Colon (tissue), 2 donors: Measurements from ENCODE around the gene KRTAP4-4.
"Not testable (repeated sequence)": the region's sequence is repeated elsewhere in the genome, so short reads cannot be mapped to it uniquely, and the experiment has no call there.

ENCODE experiments used
- FAIRE-seq: peaks from 2 replicates; lab custom pipeline; 2012; peaks lifted over from hg19 to GRCh38; lab: Jason Lieb, UNC
- donor health status: control.
- donor health status: control.

The KRTAP4-4 gene

DNA sequence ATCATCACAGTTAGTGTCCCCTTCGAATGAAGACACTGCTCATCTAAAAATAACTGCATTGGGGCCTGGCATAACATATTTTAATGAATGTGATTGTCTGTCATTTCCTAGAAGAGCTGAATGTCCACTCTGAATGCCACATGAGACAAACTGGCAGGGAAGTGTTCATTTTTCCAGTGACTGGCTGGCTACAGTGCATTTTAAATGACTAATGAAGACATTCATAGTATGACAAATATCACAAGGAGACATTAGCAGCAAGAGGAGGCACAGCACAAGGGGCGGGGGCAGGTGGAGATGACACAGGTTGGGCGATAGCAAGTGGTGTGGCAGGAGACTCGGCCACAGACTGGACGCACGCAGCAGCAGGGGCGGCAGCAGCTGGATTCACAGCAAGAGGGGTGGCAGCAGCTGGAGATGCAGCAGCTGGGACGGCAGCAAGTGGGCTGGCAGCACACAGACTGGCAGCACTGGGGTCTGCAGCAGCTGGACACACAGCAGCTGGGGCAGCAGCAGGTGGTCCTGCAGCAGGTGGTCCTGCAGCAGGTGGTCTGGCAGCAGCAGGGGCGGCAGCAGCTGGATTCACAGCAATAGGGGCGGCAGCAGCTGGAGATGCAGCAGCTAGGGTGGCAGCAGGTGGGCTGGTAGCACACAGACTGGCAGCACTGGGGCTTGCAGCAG, 11.4 kb downstream of the KRTAP4-4 start:
- not testable (repeated sequence) for FAIRE-seq

DNA sequence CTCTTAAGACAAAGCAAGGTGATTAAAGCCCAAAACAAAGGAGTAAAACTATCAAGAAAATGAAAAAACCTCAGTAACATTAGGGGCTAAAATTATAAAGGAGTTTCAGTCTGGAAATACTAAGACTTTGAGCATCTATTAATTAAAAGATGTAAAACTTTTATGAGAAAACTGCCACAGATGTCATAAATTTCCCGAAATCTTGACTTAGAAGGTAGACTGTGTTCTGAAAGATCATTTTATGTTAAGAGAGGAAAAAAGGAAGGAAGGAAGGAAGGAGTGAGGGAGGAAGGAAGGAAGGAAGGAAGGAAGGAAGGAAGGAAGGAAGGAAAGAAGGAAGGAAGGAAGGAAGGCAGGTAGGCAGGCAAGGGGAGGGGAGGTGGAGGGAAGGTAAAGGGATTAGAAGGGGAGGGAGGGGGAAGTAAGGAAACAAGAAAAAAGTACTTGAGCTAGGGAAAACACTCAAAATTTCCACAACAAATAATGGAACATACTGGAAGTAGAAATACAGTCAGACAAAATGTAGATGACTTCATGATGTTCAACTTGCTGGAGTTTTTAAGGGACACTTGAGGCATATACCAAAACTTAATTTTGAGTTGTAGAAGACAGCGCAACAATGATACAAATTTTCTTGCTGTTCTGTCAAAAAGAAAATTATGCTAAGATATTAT, 12.9 kb downstream of the KRTAP4-4 start:
- no peak for FAIRE-seq

DNA sequence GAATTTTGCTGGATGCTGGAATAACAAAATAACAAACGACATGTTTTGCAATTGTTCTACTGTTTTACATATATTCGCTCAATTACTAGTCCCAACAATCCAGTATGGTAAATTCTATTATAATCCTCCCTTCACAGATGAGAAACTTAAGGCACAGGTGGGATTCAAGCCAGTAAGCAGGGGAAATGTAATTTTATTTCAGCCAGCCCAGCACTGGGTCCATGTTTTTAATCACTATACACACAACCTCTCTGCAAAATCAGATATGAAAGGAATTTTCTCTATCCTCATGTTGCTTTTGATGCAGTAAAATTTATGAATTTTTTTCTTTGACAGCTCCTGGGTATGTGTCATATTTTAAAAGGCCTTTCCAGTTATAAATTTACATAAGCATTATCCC, 15.3 kb downstream of the KRTAP4-4 start:
- FAIRE-seq = no peak

DNA sequence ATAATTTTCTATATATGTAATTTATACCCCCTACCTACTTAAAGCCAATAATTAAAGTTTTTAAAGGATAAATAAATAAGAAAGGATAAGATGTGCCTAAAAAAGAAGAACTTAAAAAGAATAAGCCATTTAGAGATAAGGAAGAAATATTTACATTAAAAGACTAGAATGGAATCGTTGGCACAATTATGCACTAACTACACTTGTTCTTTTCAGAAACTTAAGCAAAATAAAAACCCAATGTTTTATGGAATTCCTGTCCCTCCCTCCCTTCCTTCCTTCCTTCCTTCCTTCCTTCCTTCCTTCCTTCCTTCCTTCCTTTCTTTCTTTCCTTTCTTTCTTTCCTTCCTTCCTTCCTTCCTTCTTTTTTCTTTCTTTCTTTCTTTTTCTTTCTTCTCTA, 15.7 kb downstream of the KRTAP4-4 start:
- FAIRE-seq = no peak

DNA sequence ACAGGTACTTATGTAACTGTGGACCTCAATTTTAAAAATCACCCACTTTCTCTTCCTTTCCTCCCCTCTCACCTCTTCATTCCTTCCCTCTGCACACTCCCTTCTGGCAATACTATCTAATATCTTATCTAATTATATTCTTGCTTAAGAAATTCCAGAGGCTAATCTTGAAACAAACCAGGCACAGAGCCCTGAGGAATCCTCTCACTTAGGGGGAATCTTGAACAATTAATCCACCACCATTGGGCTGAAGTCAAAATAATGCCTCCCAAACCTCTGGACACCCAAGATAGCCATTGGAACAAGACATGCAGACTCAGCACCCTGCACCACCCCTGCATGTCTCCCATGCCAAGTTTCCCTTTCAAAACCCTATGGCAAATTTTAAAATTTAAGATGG, 19.2 kb downstream of the KRTAP4-4 start:
- FAIRE-seq = no peak

DNA sequence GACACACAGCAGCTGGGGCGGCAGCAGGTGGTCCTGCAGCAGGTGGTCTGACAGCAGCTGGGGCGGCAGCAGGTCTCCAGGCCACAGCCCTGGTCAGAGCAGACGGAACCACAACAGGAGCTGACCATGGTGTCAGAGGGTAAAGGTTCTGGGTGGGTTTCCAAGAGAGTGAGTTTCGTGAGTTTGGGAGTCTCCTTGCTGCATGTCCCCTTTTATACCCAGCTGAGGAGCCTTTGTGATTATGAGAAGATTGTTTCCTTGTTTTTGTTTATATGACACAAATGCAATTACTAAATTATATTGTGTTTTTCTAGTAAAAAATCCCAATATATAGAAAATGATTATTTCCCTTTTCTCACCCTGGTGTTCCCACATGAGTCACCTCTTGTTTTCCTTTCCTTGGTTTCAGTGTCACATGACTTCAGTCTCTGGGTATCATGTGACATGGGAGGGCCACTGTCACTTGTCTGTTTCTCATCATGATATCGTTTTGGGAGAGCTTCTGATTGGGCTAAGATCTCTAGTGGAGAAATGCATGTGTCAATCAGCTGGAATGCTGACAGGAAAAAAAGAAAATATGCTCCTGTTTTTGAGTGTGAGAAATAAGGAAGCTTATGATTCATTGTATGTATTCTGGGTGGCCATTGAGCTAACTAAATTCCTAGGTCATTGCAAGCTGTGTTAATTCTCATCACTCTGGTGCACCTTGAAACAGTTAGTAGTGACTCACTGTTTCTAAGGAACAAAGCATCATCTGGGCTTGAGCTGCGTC, 20.0 kb downstream of the KRTAP4-4 start, which contains the start of gene KRTAP4-6:
KRTAP4-6 (minus strand) TSS at position 185 of the 772 bp plus-strand sequence; CDS start at position 128, 57 bp downstream.
- no peak for FAIRE-seq

DNA sequence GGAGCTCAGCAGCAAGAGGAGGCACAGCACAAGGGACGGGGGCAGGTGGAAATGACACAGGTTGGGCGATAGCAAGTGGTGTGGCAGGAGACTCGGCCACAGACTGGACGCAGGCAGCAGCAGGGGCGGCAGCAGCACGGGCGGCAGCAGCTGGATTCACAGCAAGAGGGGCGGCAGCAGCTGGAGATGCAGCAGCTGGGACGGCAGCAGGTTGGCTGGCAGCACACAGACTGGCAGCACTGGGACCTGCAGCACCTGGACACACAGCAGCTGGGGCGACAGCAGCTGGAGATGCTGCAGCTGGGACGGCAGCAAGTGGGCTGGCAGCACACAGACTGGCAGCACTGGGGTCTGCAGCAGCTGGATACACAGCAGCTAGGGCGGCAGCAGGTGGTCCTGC, 20.7 kb downstream of the KRTAP4-4 start:
- not testable (repeated sequence) for FAIRE-seq

DNA sequence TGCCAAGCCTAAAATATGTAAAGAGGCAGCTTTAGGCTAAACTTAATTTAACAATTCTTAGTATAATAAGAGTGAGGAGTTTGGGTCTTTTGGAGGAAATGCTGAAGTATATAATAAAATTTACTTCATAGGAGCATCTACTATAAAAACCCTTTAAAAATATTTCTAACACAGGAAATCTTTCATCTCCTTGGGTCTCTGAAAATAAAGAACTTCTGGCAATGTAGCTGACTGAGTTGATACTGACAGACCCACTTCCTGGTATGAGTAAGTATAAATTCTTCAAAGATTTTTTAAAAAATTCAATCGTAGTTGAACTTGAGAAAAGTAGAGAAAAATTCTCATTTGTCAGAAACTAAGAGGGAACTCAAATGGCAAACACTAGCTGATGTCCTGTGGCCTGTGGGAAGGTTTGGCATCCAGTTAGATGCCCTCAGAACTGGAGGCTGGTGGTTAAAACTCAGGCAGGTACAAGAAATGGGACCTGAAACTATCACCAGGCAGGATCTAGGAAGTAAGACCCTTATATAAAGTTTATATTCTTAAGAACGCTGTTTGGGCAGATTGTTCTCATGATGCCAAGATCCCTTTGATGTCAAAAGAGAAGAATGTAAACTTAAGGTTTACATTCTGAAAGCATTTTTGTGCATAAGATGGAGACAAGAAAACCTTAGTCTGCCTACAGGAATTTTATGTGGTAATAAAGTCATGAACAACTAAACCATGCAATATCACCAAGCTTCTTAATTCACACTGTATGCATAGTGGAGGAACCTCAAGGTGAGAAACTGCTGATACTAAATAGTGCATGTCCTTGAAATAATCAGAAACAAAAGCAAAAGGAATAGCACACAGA, 26.4 kb downstream of the KRTAP4-4 start:
- no peak for FAIRE-seq

DNA sequence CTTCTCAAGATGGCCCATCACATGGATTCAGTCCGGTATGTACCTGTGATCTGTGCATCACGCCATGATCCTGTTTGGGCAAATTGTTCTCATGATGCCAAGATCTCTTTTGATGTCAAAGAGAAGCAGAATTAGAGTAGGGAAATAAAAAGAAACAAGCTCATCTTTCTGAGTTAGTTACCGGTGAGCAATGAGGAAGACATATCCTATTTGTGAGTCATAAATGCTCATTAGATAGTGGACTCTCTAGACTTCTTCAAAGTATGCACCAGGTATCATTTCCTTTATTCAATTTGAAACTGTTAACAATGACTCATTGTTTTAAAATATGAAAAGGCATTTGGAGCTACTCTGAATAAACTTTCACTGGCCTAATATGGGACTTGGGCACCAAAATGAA, 28.6 kb downstream of the KRTAP4-4 start:
- FAIRE-seq = no peak

DNA sequence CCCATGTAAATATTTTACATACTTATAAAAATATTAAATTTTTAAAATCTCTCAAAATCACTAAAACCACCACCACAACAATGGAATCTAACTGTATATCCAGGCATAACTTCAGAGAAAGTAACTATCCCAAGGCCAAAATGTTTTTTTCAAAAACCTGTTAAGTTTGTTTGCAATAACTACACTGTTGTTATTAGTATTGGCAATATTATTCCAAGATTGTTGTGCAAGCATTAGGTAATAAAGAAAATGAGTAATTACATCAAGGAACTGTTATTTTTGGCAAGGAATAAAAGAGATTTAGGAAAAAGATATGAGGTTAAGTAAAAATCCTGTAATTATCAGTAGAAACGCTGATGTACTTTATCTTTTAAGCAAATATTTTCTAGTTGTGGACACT, 33.2 kb downstream of the KRTAP4-4 start:
- FAIRE-seq = no peak

DNA sequence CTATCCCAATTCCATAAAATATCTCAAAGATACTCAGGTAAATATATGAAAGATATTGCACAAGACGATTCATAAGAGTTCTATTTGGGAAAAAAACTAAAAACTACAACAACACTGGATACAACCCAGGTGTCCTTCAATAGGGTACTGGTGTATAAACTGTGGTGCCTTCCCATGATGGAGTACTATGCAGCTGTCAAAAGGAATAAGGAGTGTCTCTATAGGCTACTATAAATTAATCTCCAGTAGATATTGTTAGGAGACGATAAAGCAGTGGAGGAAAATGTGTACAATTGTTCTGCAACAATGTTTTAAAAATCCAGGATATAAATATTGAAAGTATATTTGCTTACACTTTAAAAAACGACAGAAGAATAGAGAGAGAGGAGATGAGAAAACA, 34.1 kb downstream of the KRTAP4-4 start:
- no peak for FAIRE-seq

DNA sequence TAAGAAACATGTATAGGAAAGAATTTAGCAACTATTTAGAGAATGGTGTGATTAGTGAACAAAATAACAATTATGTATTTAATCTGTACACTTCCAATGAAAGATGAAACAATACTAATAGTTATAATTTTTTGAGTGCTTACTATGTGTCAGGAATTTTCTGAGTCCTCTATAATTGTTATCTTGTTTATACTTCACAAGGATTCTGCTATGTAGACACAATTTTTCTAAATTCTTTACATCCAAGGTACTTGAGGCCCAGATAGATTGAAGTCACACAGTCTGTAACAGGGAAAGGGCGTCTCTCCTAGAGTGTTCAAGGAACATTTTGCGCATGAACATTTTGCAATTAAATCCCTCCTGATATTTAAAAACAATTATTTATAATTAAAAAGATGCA, 35.5 kb downstream of the KRTAP4-4 start:
- FAIRE-seq = no peak

DNA sequence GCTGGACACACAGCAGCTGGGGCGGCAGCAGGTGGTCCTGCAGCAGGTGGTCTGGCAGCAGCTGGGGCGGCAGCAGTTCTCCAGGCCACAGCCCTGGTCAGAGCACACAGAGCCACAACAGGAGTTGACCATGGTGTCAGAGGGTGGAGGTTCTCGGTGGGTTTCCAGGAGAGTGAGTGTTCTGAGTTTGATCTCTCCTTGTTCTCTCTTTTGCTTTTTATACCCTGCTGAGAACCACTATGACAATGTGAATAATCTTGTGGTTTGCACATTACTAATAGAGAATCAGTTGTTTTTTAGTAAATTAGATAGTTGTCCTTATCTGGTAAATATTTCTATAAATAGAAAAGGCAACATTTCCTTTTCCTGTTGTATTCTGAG, 36.6 kb downstream of the KRTAP4-4 start, which contains the start of gene KRTAP4-12:
KRTAP4-12 (minus strand) TSS at position 192 of the 381 bp plus-strand sequence; CDS start at position 132, 60 bp downstream.
- not testable (repeated sequence) for FAIRE-seq

DNA sequence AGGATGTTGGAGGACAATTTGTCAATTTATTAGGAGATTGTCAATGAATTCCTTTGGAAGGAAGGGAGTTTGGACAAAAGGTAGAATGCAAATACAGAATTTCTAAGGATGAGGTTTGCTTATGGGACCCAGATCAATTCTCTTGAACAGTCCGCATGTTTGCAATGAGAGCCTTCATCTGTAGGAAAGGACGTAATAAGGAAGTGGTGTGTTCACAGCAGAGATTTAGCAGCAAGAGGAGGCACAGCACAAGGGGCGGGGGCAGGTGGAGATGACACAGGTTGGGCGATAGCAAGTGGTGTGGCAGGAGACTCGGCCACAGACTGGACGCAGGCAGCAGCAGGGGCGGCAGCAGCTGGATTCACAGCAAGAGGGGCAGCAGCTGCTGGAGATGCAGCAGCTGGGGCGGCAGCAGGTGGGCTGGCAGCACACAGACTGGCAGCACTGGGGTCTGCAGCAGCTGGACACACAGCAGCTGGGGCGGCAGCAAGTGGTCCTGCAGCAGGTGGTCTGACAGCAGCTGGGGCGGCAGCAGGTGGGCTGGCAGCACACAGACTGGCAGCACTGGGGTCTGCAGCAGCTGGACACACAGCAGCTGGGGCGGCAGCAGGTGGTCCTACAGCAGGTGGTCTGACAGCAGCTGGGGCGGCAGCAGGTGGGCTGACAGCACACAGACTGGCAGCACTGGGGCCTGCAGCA, 37.1 kb downstream of the KRTAP4-4 start:
- FAIRE-seq = not testable (repeated sequence)

DNA sequence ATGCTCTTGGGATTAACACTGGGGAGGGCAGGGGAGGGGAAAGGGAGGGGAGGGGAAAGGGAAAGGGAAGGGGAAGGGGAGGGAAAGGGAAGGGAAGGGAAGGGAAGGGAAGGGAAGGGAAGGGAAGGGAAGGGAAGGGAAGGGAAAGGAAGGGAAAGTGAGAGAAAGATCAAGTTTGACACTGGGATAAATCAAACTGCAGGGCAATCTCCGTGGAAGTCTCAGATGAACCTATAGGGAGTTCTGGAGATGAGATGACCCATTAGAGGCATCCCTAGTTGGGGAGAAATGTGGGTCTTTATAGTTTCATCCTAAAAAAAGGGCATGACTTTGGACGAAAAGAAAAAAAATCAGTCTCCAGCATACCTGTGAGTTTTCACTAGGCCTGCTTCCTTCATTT, 38.8 kb downstream of the KRTAP4-4 start:
- no peak for FAIRE-seq

DNA sequence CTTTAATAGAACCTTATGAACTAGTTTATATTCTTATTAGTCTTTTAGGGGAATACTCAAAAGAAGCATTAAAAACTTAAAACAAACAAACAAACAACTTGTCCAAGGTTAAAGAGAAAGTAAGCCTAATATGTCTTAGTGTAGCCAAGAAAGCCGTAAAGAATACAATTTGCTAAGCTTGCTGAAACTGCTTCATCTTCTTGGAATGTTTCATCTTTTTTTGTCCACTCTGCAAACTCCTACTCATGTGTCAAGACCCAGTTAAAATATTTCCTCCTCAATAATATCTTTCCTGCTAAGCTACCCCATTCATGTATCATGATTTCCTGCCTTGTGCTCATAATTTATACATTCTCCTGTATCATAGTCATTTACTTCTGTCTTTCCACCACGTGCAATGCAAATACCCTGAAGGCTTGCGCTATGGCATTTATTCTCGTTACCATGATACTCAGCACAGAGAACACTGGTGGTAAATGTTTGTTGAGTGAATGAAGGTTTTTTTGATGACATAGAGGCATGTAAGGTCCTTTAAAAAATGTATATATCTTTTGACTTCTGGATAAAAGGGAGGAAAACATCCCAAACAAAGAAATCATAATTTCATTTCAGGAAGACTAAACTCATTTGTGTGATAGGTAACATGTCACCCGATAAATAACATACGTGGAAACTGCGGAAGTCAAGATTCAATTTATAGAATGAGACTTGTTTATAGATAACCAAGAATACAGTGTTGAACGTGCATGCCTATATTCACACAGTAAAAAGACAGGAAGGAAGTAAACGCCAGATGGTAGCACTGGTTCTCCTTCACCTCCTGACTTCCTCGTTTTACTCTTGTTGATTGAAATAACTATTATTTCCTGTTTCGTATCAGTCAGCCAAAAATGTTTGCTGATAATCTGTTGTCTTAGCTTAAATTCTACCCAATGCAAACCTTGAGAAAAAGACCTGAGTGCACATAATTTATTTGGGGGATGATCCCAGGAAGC, 40.6 kb downstream of the KRTAP4-4 start:
- FAIRE-seq = peak; percentile 57

DNA sequence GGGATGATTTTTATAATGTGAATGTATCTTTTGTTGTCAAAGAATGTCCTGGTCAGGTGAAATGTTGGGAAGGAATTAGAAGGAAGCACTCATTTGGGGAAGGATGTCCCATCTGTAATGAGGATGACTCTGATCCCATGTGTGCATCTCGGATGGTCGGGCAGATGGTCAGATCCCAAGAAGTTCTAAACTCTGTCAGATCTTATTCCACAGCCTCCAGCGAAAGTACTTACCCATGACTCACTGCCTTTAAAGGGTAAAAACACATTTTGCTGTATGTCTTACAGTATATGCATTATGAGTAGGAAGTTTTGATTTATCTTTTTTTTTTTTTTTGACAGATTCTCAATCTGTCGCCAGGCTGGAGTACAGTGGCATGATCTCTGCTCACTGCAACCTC, 41.8 kb downstream of the KRTAP4-4 start:
- FAIRE-seq = no peak

DNA sequence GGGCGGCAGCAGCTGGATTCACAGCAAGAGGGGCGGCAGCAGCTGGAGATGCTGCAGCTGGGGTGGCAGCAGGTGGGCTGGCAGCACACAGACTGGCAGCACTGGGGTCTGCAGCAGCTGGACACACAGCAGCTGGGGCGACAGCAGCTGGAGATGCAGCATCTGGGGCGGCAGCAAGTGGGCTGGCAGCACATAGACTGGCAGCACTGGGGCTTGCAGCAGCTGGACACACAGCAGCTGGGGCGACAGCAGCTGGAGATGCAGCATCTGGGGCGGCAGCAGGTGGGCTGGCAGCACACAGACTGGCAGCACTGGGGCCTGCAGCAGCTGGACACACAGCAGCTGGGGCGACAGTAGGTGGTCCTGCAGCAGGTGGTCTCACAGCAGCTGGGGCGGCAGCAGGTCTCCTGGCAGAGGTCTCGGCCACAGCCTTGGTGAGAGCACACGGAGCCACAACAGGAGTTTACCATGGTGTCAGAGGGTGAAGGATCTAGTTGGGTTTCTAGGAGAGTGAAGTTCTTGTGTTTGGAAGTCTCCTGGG, 42.6 kb downstream of the KRTAP4-4 start, which contains the start of gene KRTAP4-11:
KRTAP4-11 (minus strand) TSS at position 528 of the 541 bp plus-strand sequence; CDS start at position 470, 58 bp downstream.
- not testable (repeated sequence) for FAIRE-seq

DNA sequence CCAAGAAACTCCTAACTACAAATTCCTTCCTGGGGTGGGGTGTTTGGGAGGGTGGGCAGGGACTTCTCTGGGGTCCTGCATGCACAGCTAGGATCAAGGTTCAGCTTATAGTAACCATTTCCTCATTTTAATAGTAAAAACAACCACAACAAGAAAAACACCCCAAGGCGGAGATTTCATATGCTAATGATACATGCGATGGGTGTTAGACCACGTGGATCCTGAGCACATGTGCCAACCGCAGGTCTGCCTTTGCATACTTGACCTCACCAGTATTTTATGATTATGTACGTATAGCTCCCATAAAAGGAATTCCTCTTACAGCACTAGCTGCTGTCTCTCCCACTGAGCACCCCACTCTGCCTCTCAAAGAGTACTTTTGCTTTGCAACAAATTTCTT, 44.3 kb downstream of the KRTAP4-4 start:
- no peak for FAIRE-seq
